HG03558 (cell line): ENCODE data around the gene PBX1.
"Not testable (repeated sequence)": the region's sequence is repeated elsewhere in the genome, so short reads cannot be mapped to it uniquely, and the experiment has no call there.

Experiments used
- ATAC-seq: cut with Tn5 transposase; IDR thresholded peaks from one replicate; pipeline ENCODE4 v1.9.1; 2021; ENCODE audit warnings: moderate number of reproducible peaks; ENCODE audit not compliant: unreplicated experiment; ENCODE audit errors: extremely low read depth

Gene PBX1

GRCh38 chr1:164588516-164589341, 29.7 kb downstream of the PBX1 start:
- no peak for ATAC-seq

GRCh38 chr1:164589408-164589807, 30.4 kb downstream of the PBX1 start:
- no peak for ATAC-seq

- ATAC-seq = no peak
Measured at GRCh38 chr1:164589961-164590507, 31.1 kb downstream of the PBX1 start.

- no peak for ATAC-seq
Measured at GRCh38 chr1:164590592-164590991, 31.6 kb downstream of the PBX1 start.

GRCh38 chr1:164591858-164592257, 32.9 kb downstream of the PBX1 start:
- ATAC-seq = no peak

GRCh38 chr1:164592634-164593033, 33.6 kb downstream of the PBX1 start:
- no peak for ATAC-seq

- no peak for ATAC-seq
Measured at GRCh38 chr1:164595212-164595611, 36.2 kb downstream of the PBX1 start.

- no peak for ATAC-seq
Measured at GRCh38 chr1:164596172-164596571, 37.2 kb downstream of the PBX1 start.

- no peak for ATAC-seq
Measured at GRCh38 chr1:164598719-164599118, 39.7 kb downstream of the PBX1 start.

GRCh38 chr1:164599272-164599671, 40.3 kb downstream of the PBX1 start:
- ATAC-seq = no peak

- ATAC-seq = no peak
Measured at GRCh38 chr1:164601399-164602100, 42.6 kb downstream of the PBX1 start.

GRCh38 chr1:164602101-164602422, 43.1 kb downstream of the PBX1 start:
- ATAC-seq = no peak

- ATAC-seq = no peak
Measured at GRCh38 chr1:164602480-164603093, 43.6 kb downstream of the PBX1 start.

GRCh38 chr1:164603805-164604204, 44.8 kb downstream of the PBX1 start:
- not testable (repeated sequence) for ATAC-seq

GRCh38 chr1:164604541-164604940, 45.6 kb downstream of the PBX1 start:
- no peak for ATAC-seq

- no peak for ATAC-seq
Measured at GRCh38 chr1:164605254-164606091, 46.5 kb downstream of the PBX1 start.

- ATAC-seq = no peak
Measured at GRCh38 chr1:164607351-164607750, 48.4 kb downstream of the PBX1 start.

- ATAC-seq = no peak
Measured at GRCh38 chr1:164608651-164609057, 49.7 kb downstream of the PBX1 start.

- ATAC-seq = no peak
Measured at GRCh38 chr1:164609089-164609488, 50.1 kb downstream of the PBX1 start.

GRCh38 chr1:164610538-164611222, 51.7 kb downstream of the PBX1 start:
- ATAC-seq = no peak
